ENCODE results near the gene GAB2.

GRCh38 chr11:78196661-78197091, 220.9 kb downstream of the GAB2 start:
- TF ChIP-seq CTCF (IDR thresholded peaks at IDR 0.05; ENCODE audit: low read length) = no peak
- TF ChIP-seq EZH2 (IDR thresholded peaks at IDR 0.05; ENCODE audit: borderline replicate concordance, low read length) = no peak
